UCSD-AML1 (cell line): Measurements from ENCODE around the gene FCRL3.
"Not testable (repeated sequence)": the region's sequence is repeated elsewhere in the genome, so short reads cannot be mapped to it uniquely, and the experiment has no call there.

Experiments
- DNase-seq: peaks from one replicate; lab custom pipeline; 2025; ENCODE audit not compliant: unreplicated experiment; lab: John Stamatoyannopoulos, UW

Gene FCRL3

GRCh38 chr1:157700732-157701131 is at the start of gene FCRL3:
Gene FCRL3, minus strand, starts transcription at chr1:157700769. Its CDS starts 280 bp downstream, at chr1:157700489.
- no peak for DNase-seq

GRCh38 chr1:157748262-157748817 is 47.8 kb upstream of the FCRL3 start:
- DNase-seq, result no peak

- DNase-seq, result no peak
These were observed 38.8 kb upstream of the FCRL3 start for GRCh38 chr1:157739229-157739901.

- DNase-seq, result not testable (repeated sequence)
These were observed 35.4 kb upstream of the FCRL3 start for GRCh38 chr1:157735991-157736390.

- no peak for DNase-seq
These were observed 33.8 kb upstream of the FCRL3 start for GRCh38 chr1:157734321-157734720.

DNA sequence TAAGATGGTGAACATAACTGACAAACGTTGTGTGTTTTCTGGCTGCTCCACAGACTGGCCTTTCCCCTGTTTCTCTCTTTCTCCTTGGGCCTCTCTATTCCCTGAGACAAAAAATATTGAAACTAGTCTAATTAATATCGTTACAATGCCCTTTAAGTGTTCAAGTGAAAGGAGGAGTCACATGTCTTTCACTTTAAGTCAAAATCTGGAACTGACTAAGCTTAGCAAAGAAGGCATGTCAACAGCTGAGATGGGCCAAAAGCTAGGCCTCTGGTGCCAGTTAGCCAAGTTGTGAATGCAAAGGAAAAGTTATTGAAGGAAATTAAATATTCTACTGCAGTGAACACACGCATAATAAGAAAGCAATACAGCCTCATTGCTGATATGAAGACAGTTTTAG is 32.2 kb upstream of the FCRL3 start:
- DNase-seq, result no peak

DNA sequence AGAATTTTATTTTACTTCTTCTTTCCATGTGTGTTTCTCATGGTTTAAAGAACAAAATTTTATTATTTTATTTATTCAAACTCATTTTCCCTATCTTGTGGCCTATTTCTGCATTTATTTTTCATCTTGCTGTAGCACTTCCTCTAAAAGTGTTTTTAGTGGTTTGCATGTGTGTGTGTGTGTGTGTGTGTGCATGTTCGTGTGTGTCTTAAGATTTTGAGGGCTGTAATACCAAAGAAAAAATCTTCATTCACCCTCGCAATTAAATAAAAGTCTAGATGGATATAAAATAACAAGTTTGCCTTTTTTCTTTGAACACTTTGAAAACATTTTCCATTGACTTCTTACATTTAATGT is 24.6 kb upstream of the FCRL3 start:
- DNase-seq, result no peak

DNA sequence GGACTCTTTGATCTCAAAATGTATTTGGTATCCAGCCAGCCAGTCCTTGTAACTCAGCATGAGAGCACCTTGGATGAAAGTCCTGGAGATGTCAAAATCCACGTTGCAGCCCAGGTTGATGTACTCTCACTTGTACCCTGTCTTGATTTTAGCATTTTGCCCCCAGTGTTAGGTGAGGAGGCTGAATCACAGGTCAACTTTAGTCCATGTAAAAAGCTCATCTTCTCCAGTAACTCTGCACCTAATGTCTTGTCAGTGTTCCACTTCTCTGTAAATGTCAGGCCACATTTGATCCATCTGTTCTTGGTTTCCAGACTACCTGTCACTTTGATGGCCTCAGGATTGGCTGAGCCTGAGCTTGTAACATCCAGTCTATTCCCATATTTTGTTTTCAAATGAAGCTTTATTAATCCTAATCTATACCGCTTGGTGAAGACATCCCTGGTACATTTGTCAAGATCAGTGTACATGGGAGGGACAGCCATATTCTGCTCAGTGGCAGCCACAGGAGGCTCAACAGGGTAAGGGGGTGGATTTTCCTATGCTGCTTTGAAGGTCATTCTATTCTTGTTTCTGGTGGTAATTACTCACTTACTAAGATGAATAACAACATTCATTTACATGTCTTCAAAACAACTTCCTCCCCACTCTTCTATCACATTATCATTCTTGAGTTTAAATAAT is 24.1 kb upstream of the FCRL3 start:
- no peak for DNase-seq

DNA sequence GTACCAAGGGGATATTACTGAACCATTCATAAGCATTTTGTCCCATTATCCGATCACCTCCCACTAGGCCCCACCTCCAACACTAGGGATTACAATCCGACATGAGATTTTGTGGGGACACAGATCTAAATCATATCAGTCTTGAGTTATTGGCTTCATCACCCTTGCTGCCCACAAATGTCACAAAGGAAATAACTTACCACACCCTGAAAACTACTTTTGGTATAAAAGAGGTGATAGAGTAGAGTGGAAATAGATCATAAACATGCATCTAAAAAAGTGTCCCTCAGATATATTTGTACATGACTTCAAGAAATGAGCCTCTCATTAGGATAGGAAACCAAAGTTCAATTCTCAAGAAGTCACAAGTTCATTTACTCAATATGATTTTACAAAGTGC is 22.6 kb upstream of the FCRL3 start:
- DNase-seq, result no peak

GRCh38 chr1:157721985-157722384 is 21.4 kb upstream of the FCRL3 start:
- DNase-seq, result no peak

- no peak for DNase-seq
These were observed 15.2 kb upstream of the FCRL3 start for GRCh38 chr1:157715736-157716135.

DNA sequence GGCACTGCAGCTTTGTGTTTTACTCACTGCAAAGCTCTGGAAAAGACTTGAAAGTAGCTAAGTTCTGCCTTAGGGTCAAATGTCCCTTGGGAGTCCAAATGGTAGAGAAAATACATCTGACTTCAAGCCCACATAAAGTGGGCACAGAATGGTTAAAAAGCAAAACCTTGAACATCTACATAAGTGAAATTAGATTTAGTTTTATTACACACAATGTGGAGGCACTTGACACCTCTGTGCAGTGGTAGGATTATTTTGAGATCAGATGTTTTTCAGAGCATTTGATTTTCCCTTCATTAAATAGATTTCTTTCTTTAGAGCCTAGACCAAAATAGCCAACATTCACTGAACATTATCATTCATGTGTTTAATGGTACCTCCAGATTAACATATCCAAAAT is 11.2 kb upstream of the FCRL3 start:
- DNase-seq, result no peak

DNA sequence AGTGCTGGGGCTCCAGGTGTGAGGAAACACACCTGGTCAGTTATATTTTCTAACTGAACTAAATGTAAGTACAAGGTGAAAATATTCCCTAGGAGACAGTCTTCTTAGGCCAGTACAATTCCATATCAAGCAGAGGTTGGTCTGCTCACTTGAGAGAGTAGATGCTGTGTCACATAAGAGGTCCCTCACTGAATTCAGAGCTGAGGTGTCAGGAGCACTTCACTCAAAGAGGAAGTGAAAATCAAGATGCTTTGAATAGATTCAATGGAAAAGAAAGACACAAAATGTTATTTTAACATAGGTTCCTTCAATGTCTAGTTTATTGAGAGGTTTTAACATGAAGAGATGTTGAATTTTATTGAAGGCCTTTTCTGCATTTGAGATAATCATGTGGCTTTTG is 4.3 kb upstream of the FCRL3 start:
- no peak for DNase-seq

DNA sequence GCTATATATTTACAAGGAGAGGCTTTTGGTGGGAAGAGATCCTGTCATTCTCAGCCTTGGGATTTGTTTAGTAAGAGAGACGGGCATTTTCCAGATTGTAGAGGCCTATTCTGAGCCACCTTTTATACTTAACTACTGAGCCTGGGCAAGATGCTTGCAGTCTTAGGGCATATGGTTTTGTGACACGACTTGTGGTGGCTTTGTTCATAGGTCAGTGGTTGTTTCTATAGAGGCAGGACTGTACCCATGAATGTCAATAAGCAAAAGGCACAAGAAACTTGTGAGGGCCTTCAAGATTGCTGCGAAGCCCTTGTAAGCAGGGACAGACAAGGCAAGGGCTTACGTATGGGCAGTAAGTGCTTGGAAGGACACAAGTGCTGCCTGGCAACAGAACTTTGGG is 3.4 kb upstream of the FCRL3 start:
- no peak for DNase-seq

DNA sequence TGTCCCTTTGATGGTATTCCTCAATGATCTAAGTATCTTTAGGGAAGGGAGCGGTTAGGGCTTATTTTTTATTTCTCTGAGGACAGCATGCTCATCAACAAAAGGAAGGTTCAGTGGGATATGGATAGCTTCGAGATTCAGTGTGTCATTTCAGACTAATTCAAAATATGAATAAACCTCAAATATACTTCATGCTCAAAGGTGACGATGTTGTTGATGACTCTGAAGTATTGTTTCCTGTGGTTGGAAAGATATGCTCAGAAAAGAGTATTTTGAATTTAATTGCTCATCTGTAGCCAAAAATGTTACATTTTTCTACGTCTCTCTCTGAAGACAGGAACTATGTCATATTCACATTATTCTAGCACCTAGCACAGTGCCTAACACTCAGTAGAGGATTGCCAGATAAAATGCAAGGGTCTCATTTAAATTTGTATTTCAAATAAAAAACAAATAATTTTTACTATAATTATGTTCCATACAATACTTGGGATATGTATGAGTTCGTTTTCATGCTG is 1.8 kb upstream of the FCRL3 start:
- no peak for DNase-seq

- no peak for DNase-seq
These were observed 264 bp downstream of the FCRL3 start for GRCh38 chr1:157700305-157700704.

- no peak for DNase-seq
These were observed 2.6 kb downstream of the FCRL3 start for GRCh38 chr1:157697781-157698569.

GRCh38 chr1:157696966-157697628 is 3.5 kb downstream of the FCRL3 start:
- no peak for DNase-seq

DNA sequence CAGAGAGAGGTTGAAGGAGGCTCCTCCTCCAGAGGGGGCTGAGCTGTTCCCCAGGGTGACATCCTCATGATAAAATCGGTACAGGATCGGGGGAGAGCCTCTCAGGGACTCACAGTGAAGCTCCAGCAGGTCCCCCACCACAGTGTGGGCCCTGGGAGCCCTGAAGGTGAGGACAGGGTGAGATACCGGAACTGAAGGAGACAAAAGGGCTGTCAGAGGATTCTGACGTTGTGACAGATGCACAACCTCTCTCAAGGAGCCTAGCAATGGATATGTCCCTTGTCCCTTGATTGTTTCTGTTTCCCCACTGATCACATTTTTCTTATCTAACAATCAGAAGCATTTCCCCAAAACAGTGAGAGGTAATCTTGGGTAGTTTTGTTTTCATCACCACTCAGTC is 5.2 kb downstream of the FCRL3 start:
- DNase-seq, result no peak

DNA sequence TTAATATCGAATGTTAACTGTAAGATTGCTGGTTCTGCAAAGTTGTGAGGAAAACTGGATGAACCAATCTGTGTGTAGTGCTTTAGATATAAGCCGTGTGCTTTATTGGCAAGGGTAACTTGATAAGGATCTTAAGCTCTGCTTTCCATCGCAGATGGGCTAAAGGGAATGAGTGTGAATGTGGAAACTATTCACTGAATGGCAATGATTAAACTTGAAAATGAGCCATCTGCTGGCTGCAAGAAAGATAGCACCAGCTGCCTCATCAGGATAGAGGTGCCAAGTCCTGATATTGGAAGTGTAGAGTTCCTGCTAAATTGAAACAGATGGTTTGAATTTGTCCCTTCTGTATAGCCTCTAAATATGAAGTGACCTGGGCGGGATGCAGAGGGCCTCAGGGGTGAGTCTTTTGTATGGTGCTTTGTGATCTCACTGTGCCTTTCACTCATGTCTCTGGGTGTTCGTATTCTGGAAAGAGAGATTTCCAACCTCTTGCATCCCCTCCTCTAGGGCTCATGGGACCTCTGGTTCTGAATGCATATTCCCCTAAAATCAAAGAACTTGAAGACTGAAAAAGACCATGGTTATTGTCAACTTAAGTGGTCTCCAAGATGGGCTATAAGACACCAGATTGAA is 9.2 kb downstream of the FCRL3 start:
- DNase-seq, result no peak
